ENCODE results near the gene FLII.

- TF ChIP-seq POLR2A (IDR thresholded peaks at IDR 0.05), result no peak
- no peak for TF ChIP-seq CTCF (IDR thresholded peaks at IDR 0.05)
Measured at GRCh38 chr17:18241229-18241871, 17.2 kb downstream of the FLII start.
